ENCODE measurements around the gene TEX53.

TEX53 gene

GRCh38 chr9:114657705-114658104 is at the start of gene TEX53:
Gene TEX53 (minus strand): TSS chr9:114657805. CDS start chr9:114657774, 31 bp downstream.
- no peak for DNase-seq

DNA sequence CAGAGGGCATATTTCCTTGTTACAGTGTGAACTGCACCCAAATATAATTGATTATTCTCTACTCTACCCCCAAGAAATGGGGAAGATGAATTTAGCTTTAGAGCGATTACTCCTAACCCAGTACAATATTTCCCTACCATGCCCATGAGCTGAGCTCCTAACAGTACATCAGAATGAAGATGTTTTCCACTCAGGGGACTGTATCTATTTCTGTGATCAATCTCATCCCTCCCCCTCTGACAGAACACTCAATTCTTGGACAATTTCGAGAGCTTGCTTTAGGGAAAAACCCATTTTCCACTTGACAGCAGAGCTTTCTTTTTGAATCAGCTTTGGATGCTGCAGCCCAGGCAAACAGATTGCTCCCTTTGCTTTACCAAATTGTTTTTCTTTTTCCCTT is 49.1 kb upstream of the TEX53 start:
- no peak for DNase-seq

GRCh38 chr9:114701988-114702387 is 44.4 kb upstream of the TEX53 start:
- no peak for DNase-seq

GRCh38 chr9:114697951-114698351 is 40.3 kb upstream of the TEX53 start:
- DNase-seq, result no peak

- DNase-seq, result no peak
These were observed 39.4 kb upstream of the TEX53 start for GRCh38 chr9:114696814-114697544.

DNA sequence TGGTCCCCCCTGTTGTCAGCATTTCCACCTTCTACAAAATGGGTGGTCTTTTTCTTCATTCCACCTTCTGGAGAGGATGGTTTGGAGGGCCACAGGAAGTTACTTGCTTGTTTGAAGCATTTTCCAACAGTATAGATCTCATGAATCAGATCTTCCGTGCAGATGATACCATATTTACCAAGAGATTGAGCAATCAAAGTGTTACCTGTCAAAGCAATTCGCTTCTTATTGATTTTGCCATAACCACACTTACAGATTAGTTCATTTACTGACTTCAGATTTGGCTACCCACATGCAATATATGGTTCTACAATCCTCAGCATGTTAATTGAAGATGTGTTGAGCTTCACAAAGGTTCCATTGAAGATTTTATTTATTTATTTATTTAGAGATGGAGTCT is 38.3 kb upstream of the TEX53 start:
- no peak for DNase-seq

DNA sequence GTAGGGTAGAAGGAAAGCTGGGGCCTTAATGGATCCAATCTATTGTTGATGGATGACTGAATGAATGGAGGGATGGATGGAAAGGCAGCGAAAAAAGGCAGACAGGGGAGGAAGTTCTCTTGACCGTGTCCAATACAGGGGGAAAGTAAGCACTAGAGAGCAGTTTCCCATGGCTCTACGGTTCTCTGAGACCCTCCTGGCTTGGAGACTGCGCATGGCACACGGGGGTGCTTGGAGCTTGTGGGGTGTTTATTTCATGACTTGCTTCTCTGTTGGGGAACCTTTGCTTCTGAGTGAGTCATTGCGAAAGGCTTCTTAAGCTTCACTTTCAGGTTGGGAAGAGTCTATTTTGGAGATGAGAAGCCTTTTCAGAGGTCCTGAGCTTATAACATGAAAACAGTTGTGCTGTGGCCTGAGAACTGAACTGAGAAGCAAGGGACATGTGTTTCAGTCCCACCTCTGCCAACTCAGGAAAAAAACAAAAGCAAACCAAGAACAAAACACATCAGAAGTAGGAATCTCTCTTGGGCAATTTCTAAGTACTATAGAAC is 37.2 kb upstream of the TEX53 start:
- no peak for DNase-seq

DNA sequence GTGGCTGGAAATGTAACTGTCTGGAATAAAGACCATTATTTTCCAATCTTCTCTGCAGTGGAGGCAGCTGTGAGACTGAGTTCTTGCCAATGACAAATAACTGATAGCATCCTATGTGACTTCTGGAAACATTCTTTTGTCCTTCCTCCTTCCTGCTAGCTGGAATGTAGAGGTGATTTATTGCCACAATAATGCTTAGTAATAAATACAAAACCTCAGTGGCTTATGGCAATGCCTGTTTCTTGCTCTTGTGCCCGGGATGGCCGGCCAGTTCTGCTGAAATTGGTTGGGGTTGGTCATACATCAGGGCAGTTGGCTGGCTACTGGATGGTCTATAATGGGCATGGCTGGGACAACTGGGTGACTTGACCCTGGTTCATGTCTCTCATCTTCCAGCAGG is 36.5 kb upstream of the TEX53 start:
- no peak for DNase-seq

DNA sequence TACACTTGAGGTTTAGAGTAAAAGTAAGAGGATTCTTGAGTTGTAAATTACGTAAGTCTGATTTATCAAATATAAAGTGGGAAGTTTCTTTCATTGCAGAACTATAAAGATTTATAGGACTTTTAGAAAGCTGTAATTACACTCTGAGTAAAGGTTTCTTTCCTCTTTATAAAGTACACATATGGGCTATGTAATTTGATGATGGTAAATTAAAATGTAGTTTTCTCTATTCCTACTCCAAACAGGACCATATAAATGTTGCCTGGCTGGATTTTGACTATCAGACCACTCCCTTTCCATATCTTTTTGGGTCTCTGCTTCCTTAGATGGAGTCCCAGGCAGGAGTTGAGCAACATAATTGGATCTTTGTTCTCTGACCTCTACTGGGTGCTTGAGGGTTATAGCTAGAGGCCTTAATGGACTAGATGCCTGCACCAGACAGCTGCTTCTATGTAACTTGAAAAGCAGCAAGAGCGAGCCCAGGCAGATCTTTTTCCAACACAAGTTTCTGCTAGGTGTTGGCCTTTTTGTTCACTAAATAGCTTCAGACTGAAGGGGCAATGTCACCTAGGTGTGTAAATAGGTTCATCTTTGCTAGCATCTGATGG is 35.7 kb upstream of the TEX53 start:
- no peak for DNase-seq

DNA sequence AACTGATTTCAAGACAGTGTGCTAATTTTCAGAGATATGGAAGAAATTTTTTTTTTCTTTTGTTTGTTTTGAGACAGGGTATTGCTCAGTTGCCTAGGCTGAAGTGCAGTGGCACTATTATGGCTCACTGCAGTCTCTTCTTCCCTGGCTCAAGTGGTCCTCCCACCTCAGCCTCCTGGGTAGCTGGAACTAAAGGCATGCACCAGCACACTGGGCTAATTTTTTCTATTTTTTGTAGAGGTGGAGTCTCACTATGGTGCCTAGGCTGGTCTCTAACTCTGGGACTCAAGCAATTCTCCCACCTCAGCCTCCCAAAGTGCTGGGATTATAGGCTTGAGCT is 34.3 kb upstream of the TEX53 start:
- no peak for DNase-seq

DNA sequence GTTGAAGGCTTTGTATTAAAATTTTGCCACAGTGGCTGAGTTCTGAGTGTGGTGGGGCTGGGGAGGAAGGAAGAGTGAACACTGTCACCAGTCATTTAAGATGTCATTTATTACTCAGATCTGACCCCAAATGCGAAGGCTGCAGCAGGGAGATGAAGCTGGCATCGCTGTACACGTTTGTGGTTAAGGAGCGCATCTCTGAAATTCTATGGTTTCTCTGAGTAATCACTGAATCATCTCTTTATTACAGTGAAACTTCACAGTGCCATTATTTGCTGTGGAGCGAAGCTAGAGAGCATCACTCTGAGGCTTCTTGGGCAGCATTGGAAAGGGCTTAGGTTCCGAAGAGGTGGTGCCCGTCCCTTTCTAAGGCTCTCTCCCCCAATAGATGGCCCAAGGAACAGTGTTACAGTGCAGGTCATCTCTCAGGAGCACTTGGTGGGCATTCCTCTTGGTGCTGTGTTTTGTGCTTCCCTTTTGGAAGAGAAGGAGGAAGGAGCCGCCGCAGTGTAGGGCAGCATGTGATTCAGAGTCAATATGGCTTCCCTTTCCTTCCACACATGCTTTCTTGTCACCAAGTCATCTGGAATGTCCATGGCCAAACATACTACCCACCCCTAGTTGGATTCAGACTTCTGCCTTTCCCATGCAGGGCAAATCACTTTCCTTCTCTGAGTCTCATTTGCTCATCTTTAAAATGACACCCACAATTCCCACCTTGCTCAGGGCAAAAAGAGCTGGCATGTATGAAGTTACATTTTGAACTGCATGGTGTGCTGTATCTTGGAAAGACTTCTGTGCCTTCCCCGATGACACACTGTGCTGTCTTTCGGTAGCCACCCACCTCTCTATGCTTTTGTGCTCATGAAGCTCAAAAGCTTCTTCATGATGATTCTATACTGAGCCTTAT is 33.7 kb upstream of the TEX53 start:
- peak in 4 of 51 donors; percentile 1 to 49 (median 10) for DNase-seq

DNA sequence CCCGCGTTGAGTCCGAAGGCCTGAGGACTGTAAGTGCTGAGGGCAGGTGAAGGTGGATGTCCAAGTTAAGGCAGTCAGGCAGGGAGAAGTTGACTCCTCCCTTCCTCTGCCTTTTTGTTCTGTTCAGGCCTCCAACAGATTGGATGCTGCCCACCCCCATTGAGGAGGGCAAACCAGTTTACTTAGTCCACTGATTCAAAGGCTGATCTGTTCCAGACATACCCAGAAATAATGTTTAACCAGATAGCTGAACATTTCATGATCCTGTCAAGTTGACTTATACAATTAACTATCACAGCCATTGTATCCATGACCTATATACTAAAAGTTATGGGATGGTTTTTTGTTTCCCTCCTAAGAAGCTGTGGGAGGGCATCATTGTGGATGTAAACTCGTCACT is 32.7 kb upstream of the TEX53 start:
- no peak for DNase-seq

DNA sequence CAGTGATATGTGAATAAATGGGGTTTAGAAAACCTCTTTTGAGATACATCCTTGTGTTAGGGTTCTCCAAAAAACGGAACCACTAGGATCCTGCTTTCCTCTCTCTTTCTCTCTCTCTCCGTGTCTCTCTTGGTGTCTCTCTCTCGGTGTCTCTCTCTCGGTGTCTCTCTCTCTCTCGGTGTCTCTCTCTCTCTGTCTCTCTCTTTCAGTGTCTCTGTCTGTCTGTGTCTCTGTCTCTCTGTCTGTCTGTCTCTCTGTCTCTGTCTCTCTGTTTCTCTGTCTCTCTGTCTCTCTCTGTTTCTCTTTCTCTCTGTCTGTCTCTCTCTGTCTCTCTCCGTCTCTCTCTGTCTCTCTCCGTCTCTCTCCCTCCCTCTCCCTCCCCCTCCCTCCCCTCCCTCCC is 32.2 kb upstream of the TEX53 start:
- DNase-seq, result no peak

- DNase-seq, result no peak
These were observed 31.5 kb upstream of the TEX53 start for GRCh38 chr9:114688909-114689610.

GRCh38 chr9:114688379-114688778 is 30.8 kb upstream of the TEX53 start:
- no peak for DNase-seq

GRCh38 chr9:114687034-114687433 is 29.4 kb upstream of the TEX53 start:
- DNase-seq, result no peak

DNA sequence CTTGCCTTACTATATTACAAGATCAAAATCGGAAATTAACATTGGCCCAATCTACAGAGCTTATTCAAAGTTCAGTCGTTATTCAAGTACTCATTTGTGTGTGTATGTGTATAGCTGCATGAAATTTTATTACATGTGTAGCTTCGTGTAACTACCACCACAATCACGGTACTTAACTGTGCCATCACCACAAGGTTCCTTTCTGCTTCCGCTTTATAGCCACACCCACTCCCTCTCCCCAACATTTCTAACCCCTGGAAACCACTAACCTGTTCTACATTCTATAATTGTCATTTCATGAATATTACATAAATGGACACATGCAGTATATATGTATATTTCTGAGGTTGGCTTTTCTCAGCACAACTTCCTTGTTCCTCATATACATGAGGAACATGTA is 28.3 kb upstream of the TEX53 start:
- no peak for DNase-seq

- no peak for DNase-seq
These were observed 26.4 kb upstream of the TEX53 start for GRCh38 chr9:114684036-114684435.

DNA sequence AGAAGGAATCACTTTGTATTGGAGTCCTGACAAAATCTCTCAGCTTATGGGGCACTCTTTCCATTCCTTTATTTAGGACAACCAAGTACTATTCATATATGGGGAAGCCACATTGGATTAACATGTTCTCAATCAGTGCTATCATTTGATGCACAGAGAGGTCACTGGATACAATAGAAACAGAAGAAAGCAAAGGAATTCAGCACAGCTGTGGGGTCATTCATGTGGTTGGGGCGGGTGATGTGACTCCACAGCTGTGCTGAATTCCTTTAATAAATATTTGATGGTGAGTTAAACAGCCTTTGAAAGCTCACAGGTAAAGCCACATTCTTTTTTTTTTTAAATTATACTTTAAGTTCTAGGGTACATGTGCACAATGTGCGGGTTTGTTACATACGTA is 25.2 kb upstream of the TEX53 start:
- no peak for DNase-seq

DNA sequence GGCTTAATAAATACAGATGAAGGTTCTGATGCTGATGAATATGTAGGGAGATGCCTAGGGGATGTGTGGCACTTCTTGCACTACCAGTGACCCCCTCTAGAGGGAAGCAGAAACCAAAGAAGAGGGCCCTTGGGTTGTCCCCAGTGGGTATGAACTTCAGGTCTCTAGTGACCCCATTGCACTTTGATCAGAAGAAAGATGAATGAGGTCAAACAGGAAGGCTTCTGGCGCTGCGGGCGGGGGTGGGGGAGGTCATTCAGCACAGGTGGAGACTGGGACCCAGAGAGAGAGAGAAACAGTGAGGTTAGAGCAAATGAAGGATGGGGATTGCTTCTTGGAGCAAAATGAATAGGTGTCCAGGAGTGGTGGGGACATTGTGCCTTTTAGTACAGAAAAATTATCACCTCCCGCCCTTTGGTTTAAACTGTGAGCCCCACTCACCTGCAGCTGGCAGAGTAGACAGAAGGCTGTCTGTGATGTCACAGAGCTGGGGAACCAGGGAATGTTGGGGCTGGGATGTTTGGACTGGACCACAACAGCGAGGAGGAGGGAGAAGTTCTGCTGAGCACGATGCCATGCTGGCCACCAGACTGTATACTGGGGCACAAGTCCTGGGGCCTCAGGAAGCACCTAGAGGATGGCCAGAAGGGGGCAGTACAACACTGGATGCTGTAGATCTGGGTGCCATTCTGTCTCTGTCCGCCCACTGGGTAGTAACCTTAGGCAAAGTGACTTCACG is 24.2 kb upstream of the TEX53 start, which contains the start of gene TEX48:
Gene TEX48 (minus strand): TSS at position 599 of the 739 bp plus-strand sequence. CDS start 10,469 bp downstream, outside the sequence.
- DNase-seq, result peak in 32 of 51 donors; percentile 1 to 60 (median 17)

Data from hypothalamus (tissue), 51 donors.